Upper lobe of left lung (tissue), 4 donors: ENCODE results near the gene ACOT13.
"Not testable (repeated sequence)": the region's sequence is repeated elsewhere in the genome, so short reads cannot be mapped to it uniquely, and the experiment has no call there.

ENCODE experiments used
- CTCF ChIP-seq, 6 experiments: fragments of 450-650 bp in 4 of 6; fragments of 200-600 bp in 2 of 6; sonication (generic) in 2 of 6; IDR thresholded peaks; one replicate each; pipeline ENCODE4 v1.5.1; 2016 to 2019; ENCODE audit warnings: antibody characterized with exemption in 6 of 6
- EP300 ChIP-seq, 4 donors: sonication (generic); formaldehyde crosslinking; IDR thresholded peaks; one replicate each; pipeline ENCODE4 v1.5.1; 2017; ENCODE audit warnings: antibody characterized with exemption in 4 of 4, control low read depth in 2 of 4
- POLR2A ChIP-seq, 4 donors: fragments of 450-650 bp; IDR thresholded peaks; one replicate each; pipeline ENCODE4 v1.5.1; 2016 to 2017; ENCODE audit warnings: antibody characterized with exemption in 4 of 4, mild to moderate bottlenecking in 2 of 4
- POLR2AphosphoS5 ChIP-seq, 2 donors: sonication (generic); formaldehyde crosslinking; IDR thresholded peaks; one replicate each; pipeline ENCODE4 v1.5.1; 2017; ENCODE audit warnings: antibody characterized with exemption in 2 of 2

GRCh38 chr6:24695635-24696034, 28.8 kb downstream of the ACOT13 start:
- TF ChIP-seq CTCF (IDR thresholded peaks at IDR 0.05) = peak; percentile 43 to 71 (median 48)
- not testable (repeated sequence) for TF ChIP-seq POLR2A, EP300, POLR2AphosphoS5 (IDR thresholded peaks at IDR 0.05)
